HG03196 (cell line): ENCODE measurements around the gene REXO1.
A peak's percentile ranks its signal among the peaks of the same experiment; 100 is the strongest.
"Not testable (repeated sequence)": the region's sequence is repeated elsewhere in the genome, so short reads cannot be mapped to it uniquely, and the experiment has no call there.

ENCODE experiments used
- ATAC-seq: cut with Tn5 transposase; IDR thresholded peaks from one replicate; pipeline ENCODE4 v1.9.1; 2021; ENCODE audit not compliant: unreplicated experiment

REXO1 gene

DNA sequence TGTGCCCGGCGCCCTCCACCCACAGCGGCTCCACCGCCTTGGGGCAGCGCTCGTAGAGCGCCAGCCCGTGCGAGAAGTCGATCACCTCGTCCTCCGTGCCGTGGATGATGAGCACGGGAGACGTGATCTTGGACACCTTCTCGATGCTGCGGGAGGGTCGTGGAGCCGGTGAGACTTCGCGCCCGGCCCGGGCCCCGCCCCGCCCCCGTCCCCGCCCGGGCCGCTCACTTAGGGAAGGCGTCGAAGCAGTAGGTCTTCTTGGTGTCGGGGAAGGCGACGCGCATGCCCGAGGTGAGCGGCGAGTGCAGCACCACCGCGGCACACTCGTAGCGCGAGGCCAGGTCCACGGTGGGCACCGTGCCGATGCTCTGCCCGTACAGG lies 29.0 kb upstream of the REXO1 start:
- not testable (repeated sequence) for ATAC-seq

DNA sequence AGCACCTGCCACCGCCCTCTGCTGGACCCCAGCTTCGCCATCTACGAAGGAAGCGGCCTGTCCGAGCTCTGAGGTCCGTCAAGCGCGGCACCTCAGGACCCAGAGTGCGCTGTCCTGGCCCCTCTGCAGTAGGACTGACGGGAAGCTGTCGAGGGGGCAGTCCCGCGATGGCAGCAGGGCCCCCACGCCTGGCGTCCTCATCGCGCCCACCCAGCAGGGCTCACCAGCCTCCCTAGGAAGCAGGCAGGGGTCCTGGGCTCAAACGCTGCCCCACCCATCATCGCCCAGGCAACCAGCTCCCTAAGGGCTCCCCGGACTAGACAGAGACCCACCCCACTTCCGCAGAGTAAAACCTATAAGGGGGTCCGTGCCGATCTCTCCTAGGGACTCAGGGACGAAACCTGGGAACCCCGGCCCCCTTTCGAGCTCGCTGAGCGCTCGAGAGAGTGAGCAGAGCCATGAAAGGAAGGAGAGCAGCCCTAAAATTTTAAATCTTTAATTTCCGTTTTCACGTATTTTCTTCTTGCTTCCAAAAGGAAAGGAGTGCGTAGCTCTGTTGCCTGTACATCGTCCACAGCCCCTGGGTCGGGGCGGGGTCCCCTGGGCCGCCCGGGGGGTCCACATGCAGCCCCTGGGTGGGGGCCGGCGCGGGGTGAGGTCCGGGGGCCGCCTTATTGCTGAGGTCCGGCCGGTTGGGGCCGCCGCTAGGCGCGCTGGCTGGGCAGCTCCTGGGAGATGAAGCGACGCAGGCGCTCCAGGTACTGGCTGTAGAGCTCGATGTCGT lies 28.4 kb upstream of the REXO1 start:
- ATAC-seq: peak; percentile 17

DNA sequence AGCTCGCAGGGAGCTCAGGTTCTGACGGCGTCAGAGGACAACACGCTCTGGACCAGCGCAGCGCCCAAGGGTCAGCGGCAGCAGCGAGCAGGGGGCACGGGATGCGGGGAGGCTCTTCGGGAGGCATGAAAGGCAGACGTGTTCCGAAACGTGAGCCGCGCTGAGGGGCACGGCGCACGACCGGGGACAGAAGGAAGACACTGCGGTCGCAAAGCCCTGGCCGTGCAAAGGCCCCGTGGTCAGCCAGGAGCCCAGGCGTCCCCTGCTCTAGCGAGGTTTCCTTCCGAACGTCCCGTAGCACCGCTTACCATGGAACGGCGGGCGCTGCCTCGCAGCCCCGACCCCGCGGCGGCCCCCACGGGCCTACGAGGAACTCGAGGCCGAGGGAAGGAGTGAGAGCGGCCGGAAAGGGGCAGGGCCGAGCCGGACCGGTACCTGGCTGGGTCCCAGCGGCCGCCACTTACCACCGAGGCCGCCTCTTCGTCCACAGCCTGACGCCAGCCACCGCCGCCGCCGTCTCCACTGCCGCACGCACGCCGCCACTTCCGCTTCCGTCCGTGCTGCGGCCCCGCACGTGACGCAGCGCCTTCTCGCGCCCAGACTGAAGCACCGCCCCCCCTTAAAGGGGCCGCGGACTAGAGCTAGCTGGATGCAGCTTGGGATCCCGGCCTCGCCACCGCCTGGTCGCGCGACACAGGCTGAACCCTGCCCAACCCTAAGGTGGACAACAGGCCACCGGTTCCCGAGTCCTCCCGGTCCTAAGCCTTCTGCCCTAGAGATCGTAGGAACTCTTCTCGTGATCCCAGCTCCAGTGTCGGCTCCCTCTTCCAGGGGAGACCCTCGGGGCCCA lies 27.6 kb upstream of the REXO1 start:
- peak; percentile 88 for ATAC-seq

DNA sequence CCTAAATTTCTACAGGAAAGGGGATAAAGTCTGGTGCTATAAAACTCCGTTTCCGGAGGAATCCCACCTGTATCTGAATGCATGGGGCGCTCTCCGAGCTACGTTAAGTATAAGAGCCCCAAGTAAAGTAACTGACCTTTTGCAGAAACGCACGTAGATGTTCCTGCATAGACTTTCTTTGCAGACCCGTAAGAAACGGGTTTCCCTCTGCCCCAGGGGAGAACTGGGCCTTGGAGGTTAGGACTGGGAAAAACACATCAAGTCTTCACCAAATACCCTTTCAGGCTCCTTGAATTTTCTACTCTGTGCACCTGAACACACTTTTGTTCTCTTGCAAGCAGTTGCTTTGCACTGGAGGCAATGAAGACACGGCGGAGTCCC lies 27.0 kb upstream of the REXO1 start:
- ATAC-seq: not testable (repeated sequence)

DNA sequence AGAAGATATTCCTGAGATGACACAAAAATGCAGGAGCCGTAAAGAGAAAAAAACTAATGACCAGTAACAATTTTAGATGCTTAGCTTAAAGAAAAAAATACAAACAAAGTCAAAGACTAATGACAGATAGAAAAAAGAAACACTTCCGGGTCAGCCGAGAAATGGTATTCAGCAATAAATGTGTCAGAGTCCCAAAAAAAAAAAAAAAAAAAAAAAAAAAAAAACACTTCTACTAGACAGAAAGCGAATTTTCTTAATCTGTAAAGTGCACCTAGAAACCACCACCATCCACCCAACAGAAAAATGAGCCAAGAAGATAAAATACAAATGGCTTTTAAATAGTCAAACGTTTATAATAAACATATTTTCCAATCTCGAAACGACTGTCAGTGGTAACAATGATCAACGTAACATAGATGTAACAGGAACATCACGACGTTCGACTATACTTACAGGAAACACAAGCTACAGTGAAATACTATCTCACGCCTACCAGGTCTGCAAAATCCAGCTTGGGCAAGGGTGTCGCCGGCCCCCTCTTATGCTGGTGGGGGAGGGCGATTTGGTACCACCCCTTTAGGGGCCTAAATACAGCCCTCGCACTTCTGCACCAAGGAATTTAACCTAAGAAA lies 26.4 kb upstream of the REXO1 start:
- ATAC-seq: no peak

DNA sequence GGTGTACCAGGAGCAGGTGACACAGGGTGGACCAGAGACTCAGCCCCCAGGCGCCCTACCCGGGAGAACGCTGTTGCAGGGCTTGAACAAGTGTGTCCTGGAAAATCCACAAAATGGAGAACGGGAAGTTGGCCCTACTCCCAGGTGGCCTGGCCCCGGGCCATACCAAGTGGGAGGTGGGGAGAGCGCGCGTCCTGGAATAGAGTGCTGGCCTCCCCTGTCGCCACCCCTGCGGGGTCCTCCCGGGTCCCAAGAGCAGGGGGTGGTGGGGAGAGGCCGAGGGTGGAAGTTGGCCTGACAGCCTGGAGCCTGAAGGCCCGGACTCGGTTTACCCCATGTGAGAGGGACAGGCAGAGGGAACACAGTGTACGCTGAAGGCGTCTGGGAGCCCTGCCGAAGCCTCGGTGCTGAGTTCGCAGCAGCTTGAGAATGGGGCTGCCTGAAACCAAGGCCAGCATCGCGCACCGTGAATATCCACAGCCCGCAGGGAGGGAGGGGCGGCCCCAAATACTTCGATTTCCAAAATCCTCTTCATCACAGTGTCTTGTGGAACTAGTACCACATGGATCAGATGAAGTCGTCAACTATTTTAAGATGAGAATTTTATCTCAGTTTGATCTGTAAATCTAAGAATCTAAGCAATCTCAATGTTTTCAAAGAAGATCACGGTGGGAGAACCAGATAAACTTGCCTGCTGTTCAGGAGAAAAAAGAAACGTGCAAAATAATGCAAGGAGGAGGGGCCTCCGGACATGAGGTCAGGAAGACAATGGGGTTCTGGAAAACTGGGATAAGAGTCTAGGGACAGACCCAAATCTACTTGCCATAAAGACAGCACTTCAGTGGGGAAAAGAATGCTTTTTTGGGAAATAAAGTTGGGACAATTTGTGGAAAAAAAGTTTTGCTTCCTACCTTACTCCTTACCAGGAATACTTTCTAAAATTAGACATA lies 25.5 kb upstream of the REXO1 start:
- no peak for ATAC-seq

DNA sequence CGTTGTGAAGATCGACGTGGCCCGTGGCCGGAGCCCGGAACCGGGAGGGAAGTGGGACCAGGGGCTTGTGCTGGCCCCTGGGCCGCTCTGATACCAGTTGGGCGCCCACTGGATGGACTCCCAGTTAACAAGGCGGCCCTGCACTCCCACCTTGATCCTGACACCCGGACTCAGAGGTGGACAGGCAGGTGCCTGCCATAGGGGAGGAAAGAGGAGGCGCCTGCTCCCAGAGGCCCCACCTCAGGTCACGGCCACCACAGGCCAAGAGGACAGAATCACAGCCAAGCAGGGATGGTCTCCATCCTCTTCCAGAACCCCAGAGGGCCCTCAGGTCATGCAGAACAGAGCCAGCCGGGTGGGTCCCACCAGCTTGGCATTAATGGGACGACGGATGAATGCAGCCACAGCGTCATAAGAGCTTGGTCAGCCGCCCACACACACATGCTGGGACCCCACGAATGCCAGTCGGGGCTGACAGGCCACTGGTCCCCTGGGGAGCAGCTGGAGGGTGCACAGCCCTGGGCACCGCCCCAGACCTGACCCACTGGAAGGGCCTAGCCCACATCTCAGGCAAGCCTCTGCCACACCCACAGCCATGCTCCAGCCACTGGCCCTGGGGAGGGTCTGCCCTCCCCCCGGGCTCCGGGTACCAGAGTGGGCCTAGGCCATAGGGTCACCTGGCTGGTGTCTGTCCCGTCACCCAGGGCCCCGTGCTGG lies 24.7 kb upstream of the REXO1 start:
- ATAC-seq: no peak

DNA sequence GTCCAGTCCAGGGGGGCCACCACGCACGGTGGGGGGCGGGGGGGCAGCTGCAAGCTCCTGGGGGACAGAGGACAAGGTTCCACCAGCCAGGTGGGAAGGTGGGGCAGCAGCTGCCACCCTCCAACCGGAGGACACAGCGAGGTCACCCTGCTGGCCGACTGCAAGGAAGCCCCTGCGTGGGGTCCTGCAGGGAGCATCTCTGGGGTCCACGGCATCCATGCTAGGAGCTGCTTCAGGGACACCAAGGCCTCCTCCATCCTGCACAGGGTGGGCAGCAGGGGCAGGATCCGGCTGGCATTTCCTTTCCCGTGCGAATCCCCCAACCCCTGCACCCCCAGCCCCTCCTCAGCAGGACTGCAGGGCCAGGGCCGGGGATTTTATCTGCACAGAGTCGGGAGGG lies 23.3 kb upstream of the REXO1 start:
- no peak for ATAC-seq

DNA sequence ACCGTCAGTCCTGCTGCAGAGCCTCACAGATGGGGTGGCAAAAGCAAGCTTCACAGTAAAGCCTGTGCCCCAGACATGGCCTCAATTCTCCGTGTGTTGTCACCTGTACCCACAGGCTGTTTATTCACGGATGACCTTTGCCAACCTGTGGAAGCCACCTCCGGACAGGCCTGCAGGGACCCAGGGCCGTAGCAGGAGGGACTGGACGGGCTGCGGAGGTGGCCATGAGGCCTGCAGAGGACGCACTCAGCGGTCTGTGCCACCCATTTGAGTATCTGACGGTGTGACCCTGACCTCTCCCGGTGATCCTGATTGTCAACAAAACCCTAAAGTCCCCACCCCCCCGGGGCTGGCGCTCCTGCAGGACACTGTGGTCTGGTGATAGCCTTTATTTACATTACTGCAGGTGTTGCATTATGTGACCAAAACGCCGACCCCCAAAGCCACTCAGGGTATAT lies 22.9 kb upstream of the REXO1 start:
- ATAC-seq: no peak

DNA sequence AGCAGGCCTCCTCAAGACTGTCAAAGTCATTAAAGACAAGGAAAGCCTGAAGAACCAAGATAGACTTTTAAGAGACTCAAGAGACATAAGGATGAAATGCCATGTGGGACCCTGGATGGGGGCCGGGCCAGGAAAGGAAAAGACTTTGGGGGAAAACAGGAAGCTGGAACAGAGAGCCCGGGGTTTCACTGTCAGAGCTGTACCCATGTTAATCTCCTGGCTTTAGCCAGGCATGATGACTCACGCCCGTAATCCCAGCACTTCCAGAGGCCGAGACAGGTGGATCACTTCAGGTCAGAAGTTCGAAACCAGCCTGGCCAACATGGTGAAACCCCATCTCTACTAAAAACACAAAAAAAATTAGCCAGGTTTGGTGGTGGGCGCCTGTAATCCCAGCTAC lies 20.7 kb upstream of the REXO1 start:
- no peak for ATAC-seq

DNA sequence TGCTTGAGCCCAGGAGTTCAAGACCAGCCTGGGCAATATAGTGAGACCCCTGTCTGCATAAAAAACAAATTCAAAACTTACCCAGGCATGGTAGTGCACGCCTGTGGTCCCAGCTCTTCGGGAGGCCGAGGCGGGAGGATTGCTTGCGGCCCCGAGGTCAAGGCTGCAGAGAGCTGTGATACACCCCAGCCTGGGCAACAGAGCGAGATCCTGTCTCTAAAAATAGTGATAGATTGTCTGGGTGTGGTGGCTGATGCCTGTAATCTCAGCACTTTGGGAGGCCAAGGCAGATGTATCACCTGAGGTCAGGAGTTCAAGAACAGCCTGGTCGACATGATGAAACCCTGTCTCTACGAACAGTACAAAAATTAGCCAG lies 19.1 kb upstream of the REXO1 start:
- ATAC-seq: no peak

DNA sequence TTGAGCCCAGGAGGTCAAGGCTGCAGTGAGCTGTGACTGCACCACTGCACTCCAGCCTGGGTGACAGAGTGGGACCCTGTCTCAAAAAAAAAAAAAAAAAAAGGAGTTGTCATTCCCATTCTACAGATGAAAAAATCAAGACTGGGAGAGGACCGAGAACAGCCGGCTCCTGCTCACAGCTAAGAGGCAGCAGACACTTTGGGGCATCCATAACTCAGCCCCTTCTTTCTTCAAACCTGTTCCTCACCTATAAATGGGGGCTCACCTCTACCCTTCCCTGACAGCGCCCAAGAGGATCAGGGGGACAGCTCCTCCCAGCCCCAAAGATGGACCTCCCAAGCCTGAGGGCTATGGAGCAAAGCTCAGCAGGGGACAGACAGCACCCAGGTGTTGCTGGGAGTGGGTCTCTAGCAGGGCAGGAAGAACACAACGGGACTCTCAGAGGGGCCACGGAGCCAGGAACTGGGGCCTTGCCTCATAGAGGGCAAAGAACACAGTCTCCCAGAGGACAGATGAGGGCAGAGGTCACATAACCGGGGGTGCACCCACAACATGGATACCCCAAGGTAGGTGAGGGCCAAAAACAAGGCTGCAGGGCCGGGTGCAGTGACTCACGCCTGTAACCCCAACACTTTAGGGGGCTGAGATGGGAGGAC lies 18.5 kb upstream of the REXO1 start:
- ATAC-seq: no peak

DNA sequence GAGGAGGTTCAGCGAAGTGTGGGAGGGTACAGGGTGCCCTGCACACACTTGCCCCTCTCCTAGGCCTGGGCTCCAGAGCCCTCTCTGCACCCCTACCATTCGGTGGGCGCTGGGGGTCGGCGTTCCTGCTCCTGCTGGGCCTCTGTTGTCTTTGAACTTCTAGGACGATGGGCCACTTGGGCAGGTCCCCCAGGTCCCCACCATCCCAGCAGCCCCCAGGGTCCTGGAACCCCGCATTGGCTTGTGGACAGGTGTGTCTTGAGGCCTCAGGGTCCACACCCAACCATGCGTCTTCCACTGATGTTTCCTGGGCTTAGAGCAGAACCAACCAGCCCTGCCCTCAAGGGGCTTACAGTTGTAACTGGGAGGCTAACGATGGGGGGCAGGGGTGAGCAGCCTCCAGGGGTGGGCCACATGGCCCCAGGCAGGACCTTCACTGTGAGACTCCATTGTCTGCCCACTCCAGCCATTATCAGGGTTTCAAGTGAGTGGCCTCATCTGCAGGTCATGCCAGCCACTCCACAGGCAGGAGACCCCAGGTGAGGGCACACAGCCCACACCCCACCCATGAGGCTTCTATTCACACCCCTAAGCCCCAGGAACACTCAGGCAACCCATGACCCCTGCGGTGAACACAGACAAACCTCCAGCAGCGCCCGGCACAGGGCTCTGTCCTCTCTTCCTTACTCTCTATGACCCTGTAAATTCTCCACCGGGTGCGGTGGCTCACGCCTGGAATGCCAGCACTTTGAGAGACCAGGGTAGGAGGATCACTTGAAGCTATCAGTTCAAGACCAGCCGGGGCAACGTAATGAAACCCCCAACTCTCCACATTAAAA lies 17.1 kb upstream of the REXO1 start:
- no peak for ATAC-seq

DNA sequence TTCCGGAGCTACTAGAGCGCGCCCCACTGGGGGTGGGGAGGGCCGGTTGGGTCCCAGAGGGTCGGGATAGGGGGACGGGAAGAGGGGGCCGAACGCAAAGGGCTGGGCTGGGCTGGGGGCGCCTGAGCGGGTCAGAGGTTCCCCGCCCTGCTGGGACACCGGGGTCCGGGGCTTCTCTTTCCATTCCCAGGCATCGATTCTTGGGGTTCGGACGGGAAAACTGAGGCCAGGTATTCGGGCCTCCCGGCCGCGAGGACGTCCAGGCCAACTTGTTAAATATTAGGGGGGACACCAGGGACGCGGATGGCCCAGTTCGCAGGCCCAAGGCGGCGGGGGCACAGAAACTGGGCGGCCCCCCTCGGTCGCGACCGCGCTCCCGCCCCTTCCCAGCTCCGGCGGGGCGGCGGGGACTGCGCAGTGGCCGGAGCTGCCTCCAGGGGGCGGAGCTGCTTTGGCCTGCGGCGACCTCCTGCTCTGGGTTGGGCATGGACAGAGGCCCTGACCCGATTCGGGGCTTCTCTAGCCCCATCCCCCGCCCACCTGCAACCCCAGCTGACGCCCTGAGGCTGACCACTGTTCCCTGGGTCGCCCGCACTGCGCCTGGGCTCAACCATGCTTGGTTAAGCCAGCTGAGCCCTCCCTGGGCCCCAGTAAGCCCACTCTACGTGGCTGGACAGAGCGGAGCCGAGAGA lies 16.3 kb upstream of the REXO1 start:
- ATAC-seq: peak; percentile 42

DNA sequence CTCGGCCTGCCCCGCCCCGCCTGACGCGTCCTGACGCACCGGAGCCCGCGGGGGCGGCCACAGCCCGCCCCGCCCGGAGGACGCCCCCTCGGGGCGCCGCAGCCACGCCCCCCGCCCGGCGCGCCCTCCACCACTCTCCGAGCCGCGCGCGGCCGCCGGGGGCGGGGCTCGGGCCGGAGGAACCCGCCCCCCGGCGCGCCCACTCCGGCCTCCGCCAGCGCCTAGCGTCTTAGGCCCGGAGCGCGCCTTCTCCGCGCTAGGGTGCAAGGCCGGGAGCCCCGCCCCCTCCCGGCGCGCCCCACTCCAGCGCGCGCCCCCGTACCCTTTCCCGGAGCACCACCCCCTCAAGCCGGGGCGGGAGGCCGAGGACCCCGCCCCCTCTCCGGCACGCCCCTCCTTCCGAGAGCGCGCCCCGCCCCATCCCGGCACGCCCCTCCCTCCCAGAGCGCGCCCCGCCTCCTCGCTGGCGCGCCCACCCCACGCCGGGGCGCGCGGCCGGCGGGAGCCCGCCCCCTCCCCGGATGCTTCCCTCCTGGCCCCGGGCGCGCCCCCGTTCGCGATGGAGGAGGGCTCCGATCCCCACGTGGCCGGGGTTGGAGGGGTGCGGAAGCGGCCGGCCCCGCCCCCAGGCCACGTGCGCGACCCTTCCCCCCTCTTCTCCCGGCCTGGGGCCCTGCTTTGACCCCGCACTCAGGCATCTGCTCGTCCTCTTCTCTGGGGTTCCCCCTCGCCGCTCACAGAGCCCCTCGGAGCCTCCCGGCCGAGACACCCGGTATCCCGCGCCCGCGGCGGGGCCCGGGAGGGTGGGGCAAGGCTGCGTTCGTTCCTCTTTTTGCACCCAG lies 15.6 kb upstream of the REXO1 start:
- peak; percentile 53 for ATAC-seq

DNA sequence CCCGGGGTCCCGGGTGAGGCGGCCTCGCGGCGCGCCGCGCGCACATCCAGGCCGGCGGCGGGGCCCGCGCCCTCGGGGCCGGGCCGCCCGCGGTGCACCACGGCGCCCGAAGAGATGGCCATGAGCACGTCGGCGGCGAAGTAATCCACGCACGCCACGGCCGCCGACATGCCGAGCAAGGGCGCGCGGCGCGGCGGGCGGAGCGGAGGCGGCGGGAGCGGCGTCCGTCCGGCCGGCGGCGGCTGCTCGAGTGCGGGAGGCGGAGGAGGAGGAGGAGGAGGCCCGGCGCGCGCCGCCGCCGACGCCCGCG lies 15.0 kb upstream of the REXO1 start, which contains the start of gene KLF16:
Gene KLF16, minus strand, starts transcription at position 252 of the 310 bp plus-strand sequence. Its CDS starts 82 bp downstream, at position 170.
- no peak for ATAC-seq
